Skeletal muscle tissue (tissue), 5 donors: ENCODE data around the gene ANKRD17. TPM values are rescaled to one million over a fixed set of nuclear protein-coding genes. Genes with fewer than 3 reads are reported as not detected.

Experiments
- H3K27ac ChIP-seq: one replicate; pipeline ENCODE4 v1.7.0; 2013; ENCODE audit warnings: mild to moderate bottlenecking, low read depth, low read length, inconsistent platforms
- H3K27me3 ChIP-seq, 3 donors: one replicate each; pipeline ENCODE4 v1.7.0; 2013; ENCODE audit warnings: low read length in 3 of 3; ENCODE audit not compliant: control insufficient read depth in 3 of 3, insufficient read depth in 3 of 3
- H3K36me3 ChIP-seq, 3 donors: one replicate each; pipeline ENCODE4 v1.7.0; 2013; ENCODE audit warnings: low read length in 3 of 3; ENCODE audit not compliant: control insufficient read depth in 3 of 3, insufficient read depth in 3 of 3
- H3K4me1 ChIP-seq, 3 donors: one replicate each; pipeline ENCODE4 v1.7.0; 2013; ENCODE audit warnings: low read length in 3 of 3, mild to moderate bottlenecking in 3 of 3; ENCODE audit not compliant: control insufficient read depth in 3 of 3, insufficient read depth in 3 of 3
- H3K4me3 ChIP-seq, 3 donors: one replicate each; pipeline ENCODE4 v1.7.0; 2013; ENCODE audit warnings: low read length in 3 of 3
- H3K9ac ChIP-seq, 3 donors: one replicate each; pipeline ENCODE4 v1.7.0; 2013; ENCODE audit warnings: low read length in 3 of 3, mild to moderate bottlenecking in 3 of 3, moderate library complexity in 2 of 3, low read depth in 1 of 3
- H3K9me3 ChIP-seq, 3 donors: one replicate each; pipeline ENCODE4 v1.7.0; 2013; ENCODE audit warnings: low read length in 3 of 3; ENCODE audit not compliant: control insufficient read depth in 3 of 3
- small RNA-seq: library from RNA; depleted of rRNA; stranded (forward); fragments of <200 nt; gene quantifications from one replicate; pipeline ENCODE3, GENCODE V24; 2014
- total RNA-seq: library from RNA; depleted of rRNA; stranded (reverse); fragments of >200 nt; gene quantifications from one replicate; pipeline ENCODE4 v1.2.3, GENCODE V29; 2014
- donor health status: Osteomylitis.

ANKRD17 gene
- total RNA-seq, 1 donor from 2014 or later: 46.4 TPM

DNA sequence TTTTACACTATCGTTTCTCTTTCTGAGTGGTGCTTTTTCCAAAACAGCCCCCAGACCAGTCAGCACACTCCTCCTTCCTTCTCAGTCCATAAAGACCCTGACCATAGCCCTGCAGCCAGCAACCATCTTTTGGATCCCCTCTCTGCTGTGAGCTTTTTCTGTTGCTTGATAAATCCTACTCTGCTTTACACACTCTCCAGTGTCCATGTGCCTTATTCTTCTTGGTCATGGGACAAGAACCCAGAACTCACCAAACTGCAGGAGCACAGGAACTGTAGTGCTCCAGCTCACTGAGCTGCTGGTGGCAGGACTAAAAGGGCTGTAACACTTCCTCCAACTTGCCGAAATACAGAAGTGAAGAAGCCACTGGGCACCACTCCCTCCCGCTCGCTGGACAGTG is 221.5 kb downstream of the ANKRD17 start:
- Histone ChIP-seq H3K4me1 (no peaks in the 10 kb centered on the region), H3K36me3 (no peaks in the 10 kb centered on the region), H3K9ac (no peak overlapping the region), H3K27me3 (no peaks in the 10 kb centered on the region), H3K9me3 (peaks cover 4 to 14% (median 7%) of the 10 kb centered on the region in 3 donors), H3K27ac (no peak overlapping the region), H3K4me3 (no peak overlapping the region)

DNA sequence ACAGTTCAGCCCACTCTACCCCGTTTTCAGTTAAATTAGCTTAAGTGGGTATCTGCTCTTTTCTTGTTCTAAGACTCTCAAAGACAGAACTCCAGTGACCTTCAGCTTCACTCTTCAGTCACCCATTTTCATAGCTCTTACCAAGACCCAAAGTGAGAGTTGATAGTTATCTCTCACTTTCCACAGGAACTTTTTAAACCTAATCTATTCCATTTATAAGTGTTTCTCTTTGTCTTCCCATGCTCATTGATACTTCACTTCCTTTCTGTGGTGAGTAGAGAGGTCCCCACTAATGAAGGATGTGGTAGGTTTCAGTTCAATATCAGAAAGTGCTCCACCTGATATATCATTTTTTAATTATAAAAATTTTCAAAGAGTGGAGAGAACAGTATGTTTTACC is 222.5 kb downstream of the ANKRD17 start:
- Histone ChIP-seq H3K9me3 (peaks cover 4 to 14% (median 7%) of the 10 kb centered on the region in 3 donors), H3K9ac (no peak overlapping the region), H3K36me3 (no peaks in the 10 kb centered on the region), H3K27ac (no peak overlapping the region), H3K4me3 (no peak overlapping the region), H3K4me1 (no peaks in the 10 kb centered on the region), H3K27me3 (no peaks in the 10 kb centered on the region)

DNA sequence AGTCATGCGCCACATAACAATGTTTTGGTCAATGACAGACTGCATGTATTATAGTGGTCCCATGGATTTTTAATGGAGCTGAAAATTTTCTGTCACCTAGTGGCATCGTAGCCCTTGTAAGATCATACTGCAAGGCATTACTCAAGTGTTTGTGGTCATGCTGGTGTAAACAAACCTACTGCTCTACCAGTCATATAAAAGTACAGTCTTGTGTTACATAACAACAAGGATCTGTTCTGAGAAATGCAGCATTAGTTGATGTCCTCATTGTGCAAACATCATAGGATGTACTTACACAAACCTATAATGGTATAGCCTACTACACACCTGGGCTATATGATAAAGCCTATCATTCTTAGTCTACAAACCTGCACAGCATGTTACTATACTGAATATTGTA is 223.7 kb downstream of the ANKRD17 start:
- Histone ChIP-seq H3K36me3 (no peaks in the 10 kb centered on the region), H3K27ac (no peak overlapping the region), H3K9me3 (peaks cover 4 to 14% (median 7%) of the 10 kb centered on the region in 3 donors), H3K9ac (no peak overlapping the region), H3K4me1 (no peaks in the 10 kb centered on the region), H3K27me3 (no peaks in the 10 kb centered on the region), H3K4me3 (no peak overlapping the region)

DNA sequence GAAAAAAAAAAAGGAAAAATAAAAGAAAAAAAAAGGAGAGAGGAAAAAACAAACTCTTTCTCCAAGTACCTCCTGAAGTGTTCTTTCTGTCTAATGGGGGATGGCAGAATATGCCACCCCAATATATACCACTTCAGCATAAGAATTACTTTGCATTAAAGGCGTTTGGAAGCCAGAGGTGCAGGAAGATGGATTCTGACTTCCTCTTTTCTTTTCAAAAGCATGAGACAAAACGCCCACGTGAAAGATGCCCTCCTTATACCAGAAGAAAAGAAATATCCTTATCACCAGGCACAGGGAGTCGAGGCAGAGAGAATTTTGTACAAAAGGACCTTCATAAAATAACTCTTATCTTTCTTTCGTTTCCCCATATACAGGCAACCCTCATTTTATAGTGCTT is 230.0 kb downstream of the ANKRD17 start:
- Histone ChIP-seq H3K27ac (no peak overlapping the region), H3K9ac (no peak overlapping the region), H3K4me1 (no peaks in the 10 kb centered on the region), H3K9me3 (no peaks in the 10 kb centered on the region), H3K4me3 (no peak overlapping the region), H3K36me3 (no peaks in the 10 kb centered on the region), H3K27me3 (no peaks in the 10 kb centered on the region)

Small RNAs within 50 kb of the gene (small RNA-seq; reads per million reads assigned to genes)
- gene RF00334 (not detected), gene RNU6ATAC5P (not detected)

Other genes starting within 250 kb of the ANKRD17 start
- 8.4 TPM for gene COX18, start 189.1 kb downstream of the ANKRD17 start, total RNA-seq
- 15.7 TPM for gene ALB, start 145.5 kb upstream of the ANKRD17 start, total RNA-seq
- gene AFP, start 177.4 kb upstream of the ANKRD17 start, total RNA-seq: 1.0 TPM
- gene AFM, start 222.9 kb upstream of the ANKRD17 start, total RNA-seq: not detected